Activated CD4-positive, alpha-beta T cell treated with anti-CD3 and anti-CD28 coated beads, Interleukin-2, amount 50 U/mL, for 1 hour (primary cell): Measurements from ENCODE around the gene ATOSA.

Experiments
- DNase-seq: peaks from one replicate; pipeline ENCODE4 v3.0.0-alpha.2; 2020

The ATOSA gene

GRCh38 chr15:52679232-52680040, at the start of gene ATOSA:
ATOSA (minus strand) TSS chr15:52679388; CDS start chr15:52678021, 1,367 bp downstream.
- peak; percentile 88 for DNase-seq

GRCh38 chr15:52728899-52729298, 49.7 kb upstream of the ATOSA start:
- no peak for DNase-seq

- DNase-seq, result no peak
Observed at GRCh38 chr15:52727815-52728214, 48.6 kb upstream of the ATOSA start.

- DNase-seq, result no peak
Observed at GRCh38 chr15:52726195-52726594, 47.0 kb upstream of the ATOSA start.

GRCh38 chr15:52718551-52718950, 39.4 kb upstream of the ATOSA start:
- no peak for DNase-seq

- no peak for DNase-seq
Observed at GRCh38 chr15:52717924-52718323, 38.7 kb upstream of the ATOSA start.

GRCh38 chr15:52717481-52717880, 38.3 kb upstream of the ATOSA start:
- no peak for DNase-seq

- no peak for DNase-seq
Observed at GRCh38 chr15:52716536-52716935, 37.3 kb upstream of the ATOSA start.

- DNase-seq, result no peak
Observed at GRCh38 chr15:52715411-52715810, 36.2 kb upstream of the ATOSA start.

- no peak for DNase-seq
Observed at GRCh38 chr15:52714968-52715367, 35.8 kb upstream of the ATOSA start.

GRCh38 chr15:52710708-52711389, 31.7 kb upstream of the ATOSA start:
- DNase-seq, result no peak

- no peak for DNase-seq
Observed at GRCh38 chr15:52710050-52710707, 31.0 kb upstream of the ATOSA start.

GRCh38 chr15:52709187-52709981, 30.2 kb upstream of the ATOSA start:
- DNase-seq, result no peak

GRCh38 chr15:52706091-52706490, 26.9 kb upstream of the ATOSA start:
- no peak for DNase-seq

- no peak for DNase-seq
Observed at GRCh38 chr15:52702390-52702789, 23.2 kb upstream of the ATOSA start.

GRCh38 chr15:52699457-52699856, 20.3 kb upstream of the ATOSA start:
- DNase-seq, result no peak

- DNase-seq, result no peak
Observed at GRCh38 chr15:52698514-52698913, 19.3 kb upstream of the ATOSA start.

GRCh38 chr15:52697051-52697450, 17.9 kb upstream of the ATOSA start:
- no peak for DNase-seq

- no peak for DNase-seq
Observed at GRCh38 chr15:52695154-52695553, 16.0 kb upstream of the ATOSA start.

- no peak for DNase-seq
Observed at GRCh38 chr15:52689562-52689961, 10.4 kb upstream of the ATOSA start.

GRCh38 chr15:52683580-52683979, 4.4 kb upstream of the ATOSA start:
- no peak for DNase-seq

GRCh38 chr15:52682781-52683180, 3.6 kb upstream of the ATOSA start:
- no peak for DNase-seq

- DNase-seq, result no peak
Observed at GRCh38 chr15:52682200-52682599, 3.0 kb upstream of the ATOSA start.
